GM12872 (cell line): ENCODE measurements around the gene ZNF345.

Experiments used
- TF ChIP-seq, protein P1 (sequence below): IDR thresholded peaks from 3 replicates; pipeline ENCODE4 v1.5.1; 2011; ENCODE audit warnings: low read depth, mild to moderate bottlenecking, low read length, moderate library complexity; ENCODE audit not compliant: insufficient read depth

The ZNF345 gene

GRCh38 chr19:36837906-36838783, 12.5 kb upstream of the ZNF345 start, which contains the start of gene ZNF790:
Gene ZNF790, minus strand, starts transcription at chr19:36838387. Its CDS starts 12,768 bp downstream, at chr19:36825619.
- TF ChIP-seq, protein P1, sequence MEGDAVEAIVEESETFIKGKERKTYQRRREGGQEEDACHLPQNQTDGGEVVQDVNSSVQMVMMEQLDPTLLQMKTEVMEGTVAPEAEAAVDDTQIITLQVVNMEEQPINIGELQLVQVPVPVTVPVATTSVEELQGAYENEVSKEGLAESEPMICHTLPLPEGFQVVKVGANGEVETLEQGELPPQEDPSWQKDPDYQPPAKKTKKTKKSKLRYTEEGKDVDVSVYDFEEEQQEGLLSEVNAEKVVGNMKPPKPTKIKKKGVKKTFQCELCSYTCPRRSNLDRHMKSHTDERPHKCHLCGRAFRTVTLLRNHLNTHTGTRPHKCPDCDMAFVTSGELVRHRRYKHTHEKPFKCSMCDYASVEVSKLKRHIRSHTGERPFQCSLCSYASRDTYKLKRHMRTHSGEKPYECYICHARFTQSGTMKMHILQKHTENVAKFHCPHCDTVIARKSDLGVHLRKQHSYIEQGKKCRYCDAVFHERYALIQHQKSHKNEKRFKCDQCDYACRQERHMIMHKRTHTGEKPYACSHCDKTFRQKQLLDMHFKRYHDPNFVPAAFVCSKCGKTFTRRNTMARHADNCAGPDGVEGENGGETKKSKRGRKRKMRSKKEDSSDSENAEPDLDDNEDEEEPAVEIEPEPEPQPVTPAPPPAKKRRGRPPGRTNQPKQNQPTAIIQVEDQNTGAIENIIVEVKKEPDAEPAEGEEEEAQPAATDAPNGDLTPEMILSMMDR = no peak

DNA sequence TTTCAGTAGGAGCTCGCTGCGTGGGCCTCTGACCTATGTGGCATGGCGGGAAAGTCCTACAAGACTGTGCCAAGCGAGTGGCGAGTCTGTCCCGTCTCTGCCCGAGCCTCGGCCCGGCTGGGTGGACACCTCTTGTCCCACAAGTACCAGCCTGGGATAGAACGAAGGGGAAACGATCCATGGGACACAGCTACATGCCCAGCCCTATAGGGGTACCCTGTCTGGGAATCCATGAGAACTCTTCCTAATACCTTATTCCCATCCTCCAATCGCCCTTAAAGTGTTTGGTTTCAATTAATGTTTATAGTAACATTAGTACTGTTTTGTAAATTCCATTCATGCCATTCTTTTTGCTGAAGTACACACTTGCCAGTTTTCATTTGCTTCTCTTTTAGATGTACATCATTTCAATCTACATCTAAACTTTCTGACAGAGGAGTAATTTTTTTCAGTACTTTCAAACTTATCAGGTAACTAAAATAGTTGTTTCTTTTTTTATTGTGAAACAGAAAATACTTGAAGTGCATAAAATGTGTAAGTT, 11.8 kb upstream of the ZNF345 start:
- TF ChIP-seq, protein P1 = no peak

GRCh38 chr19:36847968-36848367, 2.7 kb upstream of the ZNF345 start:
- TF ChIP-seq, protein P1 = no peak

DNA sequence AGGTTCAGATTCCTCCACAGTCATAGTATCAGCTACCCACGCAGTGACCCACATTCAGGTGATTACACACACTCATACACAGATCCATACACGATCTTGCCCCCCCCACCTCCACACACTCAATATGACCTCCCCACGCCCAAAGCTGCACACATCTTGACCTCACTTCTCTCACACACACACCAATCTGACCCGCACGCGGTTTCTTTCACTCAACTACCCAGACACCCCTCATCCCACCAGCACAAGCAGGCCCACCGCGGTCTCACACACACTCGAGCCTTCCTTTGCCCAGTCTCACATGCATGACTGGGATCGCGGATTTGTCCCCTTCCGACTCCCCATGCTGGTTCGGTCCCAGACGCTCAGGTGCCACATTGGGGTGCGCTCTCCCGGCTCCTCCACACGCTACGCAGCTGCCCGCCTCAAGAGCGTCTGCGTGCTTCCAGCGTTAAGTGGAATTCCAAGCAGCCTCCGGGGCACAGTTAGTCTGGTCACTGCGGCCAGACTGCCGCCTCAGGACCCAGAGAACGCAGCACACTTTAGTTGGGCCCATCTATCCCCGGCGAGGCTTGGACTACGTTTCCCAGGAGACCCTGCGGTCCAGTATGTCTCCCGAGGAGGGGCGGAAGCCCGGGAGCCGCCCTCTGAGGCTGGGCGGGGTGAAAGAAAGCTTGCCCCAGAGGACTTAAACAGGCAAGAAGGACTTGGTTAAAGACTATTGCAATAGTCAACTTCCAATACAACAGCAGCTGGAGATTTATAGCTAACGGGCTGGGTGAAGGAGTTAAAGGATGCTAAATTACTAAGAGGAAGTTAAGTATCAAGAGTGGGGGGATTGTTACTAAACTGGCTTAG, 746 bp upstream of the ZNF345 start:
- TF ChIP-seq, protein P1 = no peak

DNA sequence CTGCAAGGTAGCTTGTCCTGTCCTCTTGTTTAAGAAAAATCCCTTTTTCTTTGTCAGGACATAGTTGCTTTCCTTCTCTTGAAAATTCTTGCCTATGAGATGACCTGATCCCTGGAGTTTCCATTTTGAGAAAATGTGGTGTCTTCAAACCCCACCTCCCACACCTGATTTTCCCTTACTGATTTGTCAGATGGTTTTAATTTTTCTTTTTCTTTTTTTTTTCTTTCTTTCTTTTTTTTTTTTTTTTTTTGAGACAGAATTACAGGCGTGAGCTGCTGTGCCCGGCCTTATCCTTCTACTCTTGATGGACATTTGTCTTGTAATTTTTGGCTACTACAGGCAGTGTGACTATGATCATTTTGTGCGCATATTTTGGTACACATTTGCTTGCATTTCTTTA, 1.2 kb downstream of the ZNF345 start:
- TF ChIP-seq, protein P1 = no peak

DNA sequence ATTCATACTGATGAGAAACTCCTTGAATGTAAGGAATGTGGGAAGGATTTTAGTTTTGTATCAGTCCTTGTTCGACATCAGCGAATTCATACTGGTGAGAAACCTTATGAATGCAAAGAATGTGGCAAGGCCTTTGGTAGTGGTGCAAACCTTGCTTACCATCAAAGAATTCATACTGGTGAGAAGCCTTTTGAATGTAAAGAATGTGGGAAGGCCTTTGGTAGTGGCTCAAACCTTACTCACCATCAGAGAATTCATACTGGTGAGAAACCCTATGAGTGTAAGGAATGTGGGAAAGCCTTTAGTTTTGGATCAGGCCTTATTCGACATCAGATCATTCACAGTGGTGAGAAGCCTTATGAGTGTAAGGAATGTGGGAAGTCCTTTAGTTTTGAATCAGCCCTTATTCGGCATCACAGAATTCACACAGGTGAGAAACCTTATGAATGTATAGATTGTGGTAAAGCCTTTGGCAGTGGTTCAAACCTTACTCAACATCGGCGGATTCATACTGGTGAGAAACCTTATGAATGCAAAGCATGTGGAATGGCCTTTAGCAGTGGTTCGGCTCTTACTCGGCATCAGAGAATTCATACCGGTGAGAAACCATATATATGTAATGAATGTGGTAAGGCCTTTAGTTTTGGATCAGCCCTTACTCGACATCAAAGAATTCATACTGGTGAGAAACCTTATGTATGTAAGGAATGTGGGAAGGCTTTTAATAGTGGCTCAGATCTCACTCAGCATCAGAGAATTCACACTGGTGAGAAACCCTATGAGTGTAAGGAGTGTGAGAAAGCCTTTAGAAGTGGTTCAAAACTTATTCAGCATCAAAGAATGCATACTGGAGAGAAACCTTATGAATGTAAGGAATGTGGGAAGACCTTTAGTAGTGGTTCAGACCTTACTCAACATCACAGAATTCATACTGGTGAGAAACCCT, 26.6 kb downstream of the ZNF345 start:
- TF ChIP-seq, protein P1 = no peak
